ENCODE data around the gene IL17RC.

The IL17RC gene

GRCh38 chr3:9955611-9956352, 38.9 kb downstream of the IL17RC start:
- peaks cover 26% of the 10 kb centered on the region for H3K4me1 ChIP-seq (ENCODE audit: insufficient read depth, insufficient read length)

GRCh38 chr3:9957214-9957613, 40.3 kb downstream of the IL17RC start:
- Histone ChIP-seq H3K9ac (ENCODE audit: insufficient read length, low read depth) (no peak overlapping the region), H3K36me3 (ENCODE audit: insufficient read depth, insufficient read length, low read length) (peaks cover 4% of the 10 kb centered on the region), H3K4me1 (ENCODE audit: insufficient read depth, insufficient read length) (peaks cover 20% of the 10 kb centered on the region), H3K9me3 (ENCODE audit: insufficient read depth, low read length) (no peaks in the 10 kb centered on the region), H3K27me3 (ENCODE audit: insufficient read depth, insufficient read length) (no peaks in the 10 kb centered on the region), H3K4me3 (ENCODE audit: insufficient read length, low read depth) (no peak overlapping the region)
- no peak for DNase-seq (ENCODE audit: low read depth, low spot score)
- no peak for TF ChIP-seq SUZ12 (IDR thresholded peaks at IDR 0.05; ENCODE audit: extremely low read depth, insufficient read depth, insufficient read length)
- TF ChIP-seq ZNF274 (IDR thresholded peaks at IDR 0.05; ENCODE audit: low read depth, low read length): no peak
- TF ChIP-seq YY1 (IDR thresholded peaks at IDR 0.05; ENCODE audit: insufficient read depth, insufficient read length): no peak

More at GRCh38 chr3:9955611-9956352, 38.9 kb downstream of the IL17RC start:
- TF ChIP-seq ZNF274 (IDR thresholded peaks at IDR 0.05; ENCODE audit: low read depth, low read length) (no peak), SUZ12 (IDR thresholded peaks at IDR 0.05; ENCODE audit: extremely low read depth, insufficient read depth, insufficient read length) (no peak), YY1 (IDR thresholded peaks at IDR 0.05; ENCODE audit: insufficient read depth, insufficient read length) (no peak)
- no peaks in the 10 kb centered on the region for H3K9me3 ChIP-seq (ENCODE audit: insufficient read depth, low read length)
- H3K27me3 ChIP-seq (ENCODE audit: insufficient read depth, insufficient read length): no peaks in the 10 kb centered on the region
- no peak overlapping the region for H3K9ac ChIP-seq (ENCODE audit: insufficient read length, low read depth)
- no peak overlapping the region for H3K4me3 ChIP-seq (ENCODE audit: insufficient read length, low read depth)
- DNase-seq (ENCODE audit: low read depth, low spot score): no peak
- H3K36me3 ChIP-seq (ENCODE audit: insufficient read depth, insufficient read length, low read length): no peaks in the 10 kb centered on the region

GRCh38 chr3:9965200-9965875, 48.4 kb downstream of the IL17RC start:
- no peak overlapping the region for H3K4me3 ChIP-seq (ENCODE audit: insufficient read length, low read depth)
- H3K9ac ChIP-seq (ENCODE audit: insufficient read length, low read depth): no peak overlapping the region
- no peak for TF ChIP-seq ZNF274 (IDR thresholded peaks at IDR 0.05; ENCODE audit: low read depth, low read length)
- no peak for TF ChIP-seq SUZ12 (IDR thresholded peaks at IDR 0.05; ENCODE audit: extremely low read depth, insufficient read depth, insufficient read length)
- TF ChIP-seq YY1 (IDR thresholded peaks at IDR 0.05; ENCODE audit: insufficient read depth, insufficient read length): no peak
- no peaks in the 10 kb centered on the region for H3K9me3 ChIP-seq (ENCODE audit: insufficient read depth, low read length)
- peaks cover 55% of the 10 kb centered on the region for H3K36me3 ChIP-seq (ENCODE audit: insufficient read depth, insufficient read length, low read length)
- DNase-seq (ENCODE audit: low read depth, low spot score): no peak
- no peaks in the 10 kb centered on the region for H3K27me3 ChIP-seq (ENCODE audit: insufficient read depth, insufficient read length)
- no peaks in the 10 kb centered on the region for H3K4me1 ChIP-seq (ENCODE audit: insufficient read depth, insufficient read length)

GRCh38 chr3:9966841-9967240, 49.9 kb downstream of the IL17RC start:
- Histone ChIP-seq H3K36me3 (ENCODE audit: insufficient read depth, insufficient read length, low read length) (peaks cover 65% of the 10 kb centered on the region), H3K9ac (ENCODE audit: insufficient read length, low read depth) (no peak overlapping the region), H3K9me3 (ENCODE audit: insufficient read depth, low read length) (no peaks in the 10 kb centered on the region), H3K4me3 (ENCODE audit: insufficient read length, low read depth) (no peak overlapping the region), H3K4me1 (ENCODE audit: insufficient read depth, insufficient read length) (no peaks in the 10 kb centered on the region), H3K27me3 (ENCODE audit: insufficient read depth, insufficient read length) (no peaks in the 10 kb centered on the region)
- TF ChIP-seq YY1 (IDR thresholded peaks at IDR 0.05; ENCODE audit: insufficient read depth, insufficient read length) (no peak), ZNF274 (IDR thresholded peaks at IDR 0.05; ENCODE audit: low read depth, low read length) (no peak), SUZ12 (IDR thresholded peaks at IDR 0.05; ENCODE audit: extremely low read depth, insufficient read depth, insufficient read length) (no peak)
- DNase-seq (ENCODE audit: low read depth, low spot score): no peak

- H3K36me3 ChIP-seq (ENCODE audit: insufficient read depth, insufficient read length, low read length): peaks cover 66% of the 10 kb centered on the region
- H3K9me3 ChIP-seq (ENCODE audit: insufficient read depth, low read length): no peaks in the 10 kb centered on the region
- DNase-seq (ENCODE audit: low read depth, low spot score): no peak
- TF ChIP-seq YY1 (IDR thresholded peaks at IDR 0.05; ENCODE audit: insufficient read depth, insufficient read length) (no peak), SUZ12 (IDR thresholded peaks at IDR 0.05; ENCODE audit: extremely low read depth, insufficient read depth, insufficient read length) (no peak), ZNF274 (IDR thresholded peaks at IDR 0.05; ENCODE audit: low read depth, low read length) (no peak)
- no peak overlapping the region for H3K4me3 ChIP-seq (ENCODE audit: insufficient read length, low read depth)
- H3K27me3 ChIP-seq (ENCODE audit: insufficient read depth, insufficient read length): no peaks in the 10 kb centered on the region
- H3K9ac ChIP-seq (ENCODE audit: insufficient read length, low read depth): no peak overlapping the region
- no peaks in the 10 kb centered on the region for H3K4me1 ChIP-seq (ENCODE audit: insufficient read depth, insufficient read length)
Observed at GRCh38 chr3:9969632-9970019, 52.7 kb downstream of the IL17RC start.

GRCh38 chr3:9970020-9970652, 53.2 kb downstream of the IL17RC start:
- no peaks in the 10 kb centered on the region for H3K27me3 ChIP-seq (ENCODE audit: insufficient read depth, insufficient read length)
- TF ChIP-seq SUZ12 (IDR thresholded peaks at IDR 0.05; ENCODE audit: extremely low read depth, insufficient read depth, insufficient read length) (no peak), YY1 (IDR thresholded peaks at IDR 0.05; ENCODE audit: insufficient read depth, insufficient read length) (no peak), ZNF274 (IDR thresholded peaks at IDR 0.05; ENCODE audit: low read depth, low read length) (no peak)
- peaks cover 71% of the 10 kb centered on the region for H3K36me3 ChIP-seq (ENCODE audit: insufficient read depth, insufficient read length, low read length)
- H3K4me1 ChIP-seq (ENCODE audit: insufficient read depth, insufficient read length): no peaks in the 10 kb centered on the region
- H3K9me3 ChIP-seq (ENCODE audit: insufficient read depth, low read length): no peaks in the 10 kb centered on the region
- no peak overlapping the region for H3K9ac ChIP-seq (ENCODE audit: insufficient read length, low read depth)
- DNase-seq (ENCODE audit: low read depth, low spot score): no peak
- no peak overlapping the region for H3K4me3 ChIP-seq (ENCODE audit: insufficient read length, low read depth)
